Trophoblast cell (in vitro differentiated cells and primary cell): Measurements from ENCODE around the gene GHRL.

Experiments used
- DNase-seq, 2 donors: peaks; one replicate each; pipeline ENCODE4 v3.0.0-alpha.2; 2016
- H2AFZ ChIP-seq: 2 replicates; pipeline ENCODE4 v1.6.1; 2013; ENCODE audit warnings: low read length, moderate library complexity, mild to moderate bottlenecking; ENCODE audit not compliant: insufficient read depth, poor library complexity
- H2AK5ac ChIP-seq: 2 replicates; pipeline ENCODE4 v1.6.1; 2013; ENCODE audit warnings: mild to moderate bottlenecking, low read length
- H2BK120ac ChIP-seq: 2 replicates; pipeline ENCODE4 v1.6.1; 2013; ENCODE audit warnings: low read length, mild to moderate bottlenecking, moderate library complexity; ENCODE audit not compliant: insufficient read depth, poor library complexity
- H2BK12ac ChIP-seq: 2 replicates; pipeline ENCODE4 v1.6.1; 2013; ENCODE audit warnings: mild to moderate bottlenecking, low read length, moderate library complexity
- H2BK5ac ChIP-seq: 2 replicates; pipeline ENCODE4 v1.6.1; 2013; ENCODE audit warnings: low read length, low read depth, moderate library complexity, mild to moderate bottlenecking; ENCODE audit not compliant: poor library complexity
- H3K14ac ChIP-seq: 2 replicates; pipeline ENCODE4 v1.6.1; 2013; ENCODE audit warnings: mild to moderate bottlenecking, low read length
- H3K18ac ChIP-seq: 2 replicates; pipeline ENCODE4 v1.6.1; 2013; ENCODE audit warnings: mild to moderate bottlenecking, low read length
- H3K23ac ChIP-seq: 2 replicates; pipeline ENCODE4 v1.6.1; 2013; ENCODE audit warnings: low read length
- H3K27ac ChIP-seq: 2 replicates; pipeline ENCODE4 v1.5.1; 2013; ENCODE audit warnings: low read depth, mild to moderate bottlenecking, inconsistent platforms, low read length, moderate library complexity
- H3K27me3 ChIP-seq: 2 replicates; pipeline ENCODE4 v1.6.1; 2013; ENCODE audit warnings: inconsistent platforms, mild to moderate bottlenecking, low read length, moderate library complexity; ENCODE audit not compliant: insufficient read depth
- H3K36me3 ChIP-seq, 2 experiments: 1 replicate in 1 of 2; 2 replicates in 1 of 2; pipeline ENCODE4 v1.6.1; 2013; ENCODE audit warnings: low read length in 2 of 2, mild to moderate bottlenecking in 2 of 2, moderate library complexity in 1 of 2; ENCODE audit not compliant: insufficient read depth in 2 of 2, control insufficient read depth in 1 of 2
- H3K4ac ChIP-seq: 2 replicates; pipeline ENCODE4 v1.6.1; 2013; ENCODE audit warnings: low read depth, mild to moderate bottlenecking, low read length, moderate library complexity
- H3K4me1 ChIP-seq, 2 experiments: 1 replicate in 1 of 2; 2 replicates in 1 of 2; pipeline ENCODE4 v1.6.1; 2013; ENCODE audit warnings: low read length in 2 of 2, mild to moderate bottlenecking in 2 of 2, moderate library complexity in 1 of 2; ENCODE audit not compliant: insufficient read depth in 2 of 2, control insufficient read depth in 1 of 2
- H3K4me2 ChIP-seq: 2 replicates; pipeline ENCODE4 v1.6.1; 2013; ENCODE audit warnings: inconsistent platforms, mild to moderate bottlenecking, low read length, moderate library complexity
- H3K4me3 ChIP-seq: 2 replicates; pipeline ENCODE4 v1.5.1; 2013; ENCODE audit warnings: mild to moderate bottlenecking, low read depth, low read length, inconsistent platforms
- H3K79me1 ChIP-seq: one replicate; pipeline ENCODE4 v1.6.1; 2013; ENCODE audit warnings: low read length
- H3K79me2 ChIP-seq: 2 replicates; pipeline ENCODE4 v1.6.1; 2013; ENCODE audit warnings: low read length, mild to moderate bottlenecking; ENCODE audit not compliant: control insufficient read depth, insufficient read depth, poor library complexity
- H3K9ac ChIP-seq: 2 replicates; pipeline ENCODE4 v1.6.1; 2013; ENCODE audit warnings: mild to moderate bottlenecking, low read length
- H3K9me3 ChIP-seq: 2 replicates; pipeline ENCODE4 v1.6.1; 2013; ENCODE audit warnings: low read depth, mild to moderate bottlenecking, control low read depth, inconsistent platforms, low read length; ENCODE audit not compliant: insufficient read depth
- H4K12ac ChIP-seq: 2 replicates; pipeline ENCODE4 v1.6.1; 2013; ENCODE audit warnings: low read depth, mild to moderate bottlenecking, low read length, moderate library complexity
- H4K8ac ChIP-seq: 2 replicates; pipeline ENCODE4 v1.6.1; 2013; ENCODE audit warnings: low read depth, mild to moderate bottlenecking, low read length, moderate library complexity
- H4K91ac ChIP-seq: one replicate; pipeline ENCODE4 v1.6.1; 2013; ENCODE audit warnings: low read depth, mild to moderate bottlenecking, low read length, moderate library complexity
- WGBS: extraction: QIAGEN DNeasy Blood & Tissue Kit; methylation state at CpG from one replicate; pipeline ENCODE4 v1.1.7; 2013; ENCODE audit warnings: missing lambda C conversion rate; ENCODE audit not compliant: insufficient read length, insufficient coverage; ENCODE audit errors: extremely low coverage; 5-methylcytosine and 5-hydroxymethylcytosine counted together

Gene GHRL

DNA sequence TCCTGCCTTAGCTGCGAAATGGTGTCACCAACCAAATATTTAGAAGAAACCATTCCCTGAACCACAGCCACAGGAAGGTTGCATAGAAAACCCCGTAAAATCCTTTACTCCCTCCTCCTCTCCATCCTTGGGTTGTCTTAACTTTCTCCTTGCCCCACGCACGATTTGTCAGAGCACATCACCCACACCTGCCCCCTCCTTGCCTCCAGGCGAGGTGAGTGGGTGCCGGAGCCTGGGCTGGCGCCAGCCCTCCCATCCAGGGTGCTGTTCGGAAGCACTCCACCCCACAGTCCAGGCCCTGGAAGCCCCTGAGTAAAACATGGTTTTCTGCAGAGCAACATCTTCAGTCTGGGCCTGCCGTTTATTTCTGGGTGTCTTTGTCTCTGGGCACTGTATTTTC, 3.7 kb downstream of the GHRL start:
- H3K79me2 ChIP-seq, result no peaks in the 10 kb centered on the region
- no peaks in the 10 kb centered on the region for H3K27me3 ChIP-seq
- no CpG with 5 or more reads among the region's 9 CpGs for WGBS
- H4K91ac ChIP-seq, result no peak overlapping the region
- H2BK5ac ChIP-seq, result no peak overlapping the region
- H3K14ac ChIP-seq, result no peak overlapping the region
- H4K12ac ChIP-seq, result no peak overlapping the region
- H3K4me1 ChIP-seq, result peaks cover 0 to 4% of the 10 kb centered on the region in 2 experiments
- H2AK5ac ChIP-seq, result no peak overlapping the region
- no peak overlapping the region for H3K9ac ChIP-seq
- H3K4me2 ChIP-seq, result no peak overlapping the region
- H3K4ac ChIP-seq, result no peak overlapping the region
- no peak for DNase-seq
- H3K18ac ChIP-seq, result no peak overlapping the region
- H3K27ac ChIP-seq, result no peak overlapping the region
- H2BK120ac ChIP-seq, result no peak overlapping the region
- H2BK12ac ChIP-seq, result no peak overlapping the region
- no peak overlapping the region for H3K4me3 ChIP-seq
- peaks cover 3% of the 10 kb centered on the region for H3K9me3 ChIP-seq
- H4K8ac ChIP-seq, result no peak overlapping the region
- H3K36me3 ChIP-seq, result peaks cover 13 to 20% of the 10 kb centered on the region in 2 experiments
- H3K23ac ChIP-seq, result no peak overlapping the region
- no peak overlapping the region for H2AFZ ChIP-seq
- no peaks in the 10 kb centered on the region for H3K79me1 ChIP-seq

DNA sequence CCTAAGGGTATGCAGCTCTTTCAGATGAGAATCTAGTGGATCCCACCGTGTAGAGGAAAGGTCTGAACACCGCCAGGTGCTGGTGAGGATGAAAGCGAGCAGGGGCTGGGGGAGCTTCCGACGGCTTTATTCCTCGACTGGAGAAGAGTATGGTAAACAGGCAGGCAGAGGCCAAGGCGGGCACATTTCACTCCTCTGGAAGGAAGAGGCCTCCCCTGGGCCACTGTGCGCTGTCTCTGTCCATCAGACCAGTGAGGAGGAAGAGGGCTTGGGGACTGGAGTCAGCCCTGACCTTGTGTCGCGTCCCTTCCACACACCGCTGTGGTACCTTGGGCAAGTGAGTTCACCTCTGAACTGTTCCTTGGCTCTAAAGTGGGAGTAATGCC, 4.2 kb downstream of the GHRL start:
- H3K18ac ChIP-seq, result no peak overlapping the region
- DNase-seq, result no peak
- no CpG with 5 or more reads among the region's 11 CpGs for WGBS
- no peak overlapping the region for H4K91ac ChIP-seq
- H3K27ac ChIP-seq, result no peak overlapping the region
- H2BK5ac ChIP-seq, result no peak overlapping the region
- H3K79me2 ChIP-seq, result no peaks in the 10 kb centered on the region
- no peak overlapping the region for H3K23ac ChIP-seq
- no peak overlapping the region for H2BK12ac ChIP-seq
- H3K9me3 ChIP-seq, result peaks cover 3% of the 10 kb centered on the region
- peaks cover 0 to 4% of the 10 kb centered on the region in 2 experiments for H3K4me1 ChIP-seq
- H3K36me3 ChIP-seq, result peaks cover 16 to 23% of the 10 kb centered on the region in 2 experiments
- H3K4me2 ChIP-seq, result no peak overlapping the region
- no peak overlapping the region for H3K4me3 ChIP-seq
- no peak overlapping the region for H2AFZ ChIP-seq
- no peaks in the 10 kb centered on the region for H3K27me3 ChIP-seq
- no peak overlapping the region for H4K12ac ChIP-seq
- no peak overlapping the region for H3K4ac ChIP-seq
- no peak overlapping the region for H4K8ac ChIP-seq
- H3K14ac ChIP-seq, result no peak overlapping the region
- H2AK5ac ChIP-seq, result no peak overlapping the region
- H3K9ac ChIP-seq, result no peak overlapping the region
- H3K79me1 ChIP-seq, result no peaks in the 10 kb centered on the region
- H2BK120ac ChIP-seq, result no peak overlapping the region

DNA sequence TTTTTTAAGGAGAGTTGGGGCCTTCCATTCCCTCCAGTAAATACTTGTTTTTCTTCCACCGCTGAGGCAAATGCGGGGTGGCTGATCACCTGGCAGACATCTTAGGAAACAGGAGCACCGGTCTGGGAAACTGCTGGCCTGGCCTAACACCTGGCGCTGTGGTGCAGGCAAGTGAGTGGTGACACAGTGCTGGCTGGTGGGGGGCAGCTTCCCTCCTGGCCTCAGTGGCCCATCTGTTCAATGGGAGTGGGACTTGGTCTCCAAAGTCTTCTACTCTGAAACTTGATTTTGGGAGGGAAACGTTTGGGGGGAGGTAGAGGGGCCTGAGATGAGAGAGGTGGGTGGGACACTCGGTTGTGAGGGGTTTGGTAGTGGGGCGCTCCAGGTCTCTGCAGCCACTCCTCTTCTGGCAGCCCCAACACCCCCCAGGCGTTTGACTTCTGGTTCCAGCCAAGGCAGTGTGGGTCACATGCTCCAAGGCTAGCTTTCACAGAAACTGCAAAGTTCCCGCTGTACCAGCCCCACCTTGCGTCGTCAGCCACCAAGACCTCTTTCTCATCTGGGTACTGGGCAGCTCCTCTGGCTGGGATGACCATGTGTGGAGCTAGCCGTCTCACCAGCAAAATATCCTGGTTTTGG, 4.7 kb downstream of the GHRL start:
- no peak overlapping the region for H2AK5ac ChIP-seq
- no peak overlapping the region for H3K4me3 ChIP-seq
- no peak overlapping the region for H3K14ac ChIP-seq
- H3K9me3 ChIP-seq, result peaks cover 3% of the 10 kb centered on the region
- no peak overlapping the region for H4K8ac ChIP-seq
- no peak overlapping the region for H2BK12ac ChIP-seq
- peaks cover 0 to 4% of the 10 kb centered on the region in 2 experiments for H3K4me1 ChIP-seq
- no peak overlapping the region for H2BK5ac ChIP-seq
- peak in 1 of 2 donors; percentile 3 for DNase-seq
- no peak overlapping the region for H4K12ac ChIP-seq
- no peak overlapping the region for H3K4ac ChIP-seq
- no peak overlapping the region for H3K9ac ChIP-seq
- H2BK120ac ChIP-seq, result no peak overlapping the region
- no peak overlapping the region for H3K27ac ChIP-seq
- H2AFZ ChIP-seq, result no peak overlapping the region
- no peak overlapping the region for H4K91ac ChIP-seq
- WGBS, result no CpG with 5 or more reads among the region's 12 CpGs
- H3K27me3 ChIP-seq, result no peaks in the 10 kb centered on the region
- H3K79me2 ChIP-seq, result no peaks in the 10 kb centered on the region
- H3K23ac ChIP-seq, result no peak overlapping the region
- H3K4me2 ChIP-seq, result no peak overlapping the region
- H3K18ac ChIP-seq, result no peak overlapping the region
- H3K79me1 ChIP-seq, result no peaks in the 10 kb centered on the region
- peaks cover 18 to 24% of the 10 kb centered on the region in 2 experiments for H3K36me3 ChIP-seq

DNA sequence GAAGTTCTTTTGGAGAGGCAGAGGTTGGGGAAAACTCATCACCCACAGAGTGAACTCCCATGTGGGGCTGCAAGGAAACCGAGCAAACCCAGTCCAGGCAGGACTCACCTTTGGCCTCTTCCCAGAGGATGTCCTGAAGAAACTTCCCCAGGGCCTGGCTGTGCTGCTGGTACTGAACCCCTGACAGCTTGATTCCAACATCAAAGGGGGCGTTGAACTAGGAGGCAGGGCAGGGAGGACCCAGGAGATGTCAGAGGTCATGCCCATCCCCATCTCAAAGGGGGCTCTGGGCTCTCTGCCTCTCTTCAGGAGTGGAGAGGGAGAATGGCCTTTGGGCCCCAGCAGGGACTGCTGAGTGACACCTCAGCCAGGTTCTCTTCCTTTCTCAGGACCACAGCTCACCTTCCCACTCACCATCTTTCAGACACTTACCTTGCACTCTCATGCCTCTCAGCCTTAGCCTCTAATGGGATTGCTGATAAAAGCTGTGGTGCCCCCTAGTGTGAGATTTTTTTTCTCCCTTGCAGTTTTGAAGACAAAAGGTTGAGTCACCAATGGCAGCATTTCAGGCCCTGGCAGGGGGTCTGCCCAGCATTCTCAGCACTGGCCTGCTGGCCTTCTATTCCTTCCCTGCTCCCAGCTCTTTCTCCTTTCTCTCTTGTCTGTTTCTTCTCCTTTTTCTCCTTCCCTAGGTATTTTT, 6.0 kb downstream of the GHRL start:
- Histone ChIP-seq H4K8ac (no peak overlapping the region), H3K79me2 (no peaks in the 10 kb centered on the region), H2BK5ac (no peak overlapping the region), H2BK120ac (no peak overlapping the region), H3K36me3 (peaks cover 19 to 24% of the 10 kb centered on the region in 2 experiments), H3K4me3 (no peak overlapping the region), H3K9ac (no peak overlapping the region), H3K18ac (no peak overlapping the region), H3K9me3 (peaks cover 3% of the 10 kb centered on the region), H2BK12ac (no peak overlapping the region), H3K4me1 (peaks cover 0 to 4% of the 10 kb centered on the region in 2 experiments), H3K27ac (no peak overlapping the region), H2AK5ac (no peak overlapping the region), H3K79me1 (no peaks in the 10 kb centered on the region), H3K14ac (no peak overlapping the region), H3K23ac (no peak overlapping the region), H3K4ac (no peak overlapping the region), H3K4me2 (no peak overlapping the region), H3K27me3 (no peaks in the 10 kb centered on the region), H4K12ac (no peak overlapping the region), H4K91ac (no peak overlapping the region), H2AFZ (no peak overlapping the region)
- no CpG with 5 or more reads among the region's 2 CpGs for WGBS
- DNase-seq, result peak; percentile 15 to 60
